PFSK-1 (cell line): Measurements from ENCODE around the gene SIAE.
A peak's percentile ranks its signal among the peaks of the same experiment; 100 is the strongest.

Experiments used
- FOXP2 ChIP-seq: optimal IDR thresholded peaks from 2 replicates; pipeline ENCODE3; 2011; ENCODE audit warnings: borderline replicate concordance, control low read depth, inconsistent platforms; ENCODE audit not compliant: insufficient read depth; ENCODE audit errors: extremely low read length, extremely low read depth
- POLR2AphosphoS5 ChIP-seq: IDR thresholded peaks from 2 replicates; pipeline ENCODE4 v1.6.1; 2012; ENCODE audit warnings: low read depth, mild to moderate bottlenecking, control low read depth, low read length, moderate library complexity
- REST ChIP-seq, 2 experiments: IDR thresholded peaks; 2 replicates each; pipeline versions ENCODE4 v1.6.1 to v1.8.0; 2011 to 2012; ENCODE audit warnings: low read depth in 2 of 2, low read length in 2 of 2, control low read depth in 1 of 2, inconsistent platforms in 1 of 2, mild to moderate bottlenecking in 1 of 2, moderate library complexity in 1 of 2; ENCODE audit not compliant: insufficient read depth in 1 of 2
- SIN3A ChIP-seq: IDR thresholded peaks from 2 replicates; pipeline ENCODE4 v1.6.1; 2012; ENCODE audit warnings: mild to moderate bottlenecking, low read length, moderate library complexity, borderline replicate concordance; ENCODE audit not compliant: insufficient read depth
- TAF1 ChIP-seq: IDR thresholded peaks from 2 replicates; pipeline ENCODE4 v1.6.1; 2012; ENCODE audit warnings: low read length, control low read depth, borderline replicate concordance; ENCODE audit not compliant: insufficient read depth

Gene SIAE

GRCh38 chr11:124618863-124619262, 54.7 kb downstream of the SIAE start:
- no peak for TF ChIP-seq REST (IDR thresholded peaks at IDR 0.05; ENCODE audit: insufficient read depth in 1 of 2, low read depth in 2 of 2, low read length in 2 of 2)
- TF ChIP-seq TAF1: no peak
- TF ChIP-seq SIN3A: no peak
- no peak for TF ChIP-seq POLR2AphosphoS5
- TF ChIP-seq FOXP2: no peak

DNA sequence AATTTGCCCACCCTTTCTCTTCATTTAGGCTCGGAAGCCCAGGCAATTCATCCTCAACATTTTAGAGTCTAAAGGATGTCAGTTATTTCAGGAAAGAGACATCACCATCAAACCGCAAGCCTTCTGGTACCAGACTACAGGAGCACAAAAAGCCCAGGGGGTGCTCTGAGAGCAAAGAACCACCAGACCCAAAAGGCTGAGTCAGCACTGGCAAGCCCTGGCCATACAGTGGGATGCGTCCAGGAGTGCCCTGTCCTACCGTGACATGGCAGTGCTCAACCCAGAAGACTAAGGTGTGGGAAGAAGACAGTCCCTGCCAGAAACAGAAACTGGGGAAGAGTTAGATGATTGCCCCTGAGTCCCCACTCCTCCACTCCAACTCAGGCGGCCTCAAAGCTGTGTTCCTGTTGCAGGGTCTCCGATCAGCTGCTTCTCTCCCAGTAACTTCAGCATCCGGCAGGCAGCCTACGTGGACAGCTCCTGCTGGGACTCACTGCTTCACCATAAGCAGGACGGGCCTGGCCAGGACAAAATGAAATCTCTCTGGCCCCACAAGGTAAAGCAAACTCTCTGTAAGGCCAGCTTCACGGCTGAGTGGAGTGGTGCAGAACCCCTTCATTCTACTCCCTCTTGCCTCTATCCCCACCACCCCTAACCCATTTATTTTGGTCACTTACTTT, 60.8 kb downstream of the SIAE start:
- no peak for TF ChIP-seq FOXP2
- TF ChIP-seq SIN3A: no peak
- peak; percentile 63 to 86 for TF ChIP-seq REST (IDR thresholded peaks at IDR 0.05; ENCODE audit: insufficient read depth in 1 of 2, low read depth in 2 of 2, low read length in 2 of 2)

DNA sequence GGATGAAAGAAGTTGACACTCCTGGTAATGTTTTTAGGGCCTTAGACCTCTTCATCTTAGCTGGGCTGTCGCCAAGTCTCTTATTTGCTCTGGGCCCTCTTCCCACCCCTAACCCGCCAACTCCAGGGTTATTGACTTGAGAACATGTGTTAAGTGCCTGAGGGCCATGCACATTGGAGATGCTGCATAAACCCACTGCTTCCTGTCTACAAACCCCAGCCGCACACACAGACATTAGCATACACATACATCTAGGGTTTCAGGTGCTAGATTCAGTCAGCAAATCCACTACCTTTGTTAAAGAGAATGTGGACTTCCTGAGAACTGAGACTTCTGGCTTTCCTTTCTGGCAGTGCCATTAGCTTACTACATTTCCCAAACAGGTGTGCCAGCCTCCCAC, 61.5 kb downstream of the SIAE start:
- no peak for TF ChIP-seq FOXP2
- no peak for TF ChIP-seq SIN3A
- TF ChIP-seq POLR2AphosphoS5: no peak
- TF ChIP-seq TAF1: no peak
- no peak for TF ChIP-seq REST (IDR thresholded peaks at IDR 0.05; ENCODE audit: insufficient read depth in 1 of 2, low read depth in 2 of 2, low read length in 2 of 2)

- no peak for TF ChIP-seq TAF1
- no peak for TF ChIP-seq POLR2AphosphoS5
- TF ChIP-seq REST (IDR thresholded peaks at IDR 0.05; ENCODE audit: insufficient read depth in 1 of 2, low read depth in 2 of 2, low read length in 2 of 2): no peak
- no peak for TF ChIP-seq SIN3A
- no peak for TF ChIP-seq FOXP2
Measured at GRCh38 chr11:124611064-124611463, 62.5 kb downstream of the SIAE start, which contains the start of gene PANX3. TSS of gene PANX3 (plus strand) at chr11:124611428. CDS start at chr11:124611557, 129 bp downstream.
